Panc1 (cell line): ENCODE results near the gene ADM2. TPM values are rescaled to one million over a fixed set of nuclear protein-coding genes. Genes with fewer than 3 reads are reported as not detected.

Experiments used
- ATAC-seq: fragments of 200-7000 bp; cut with Tn5 transposase; 2 replicates; pipeline ENCODE4 v1.9.1; 2020; ENCODE audit warnings: mild to moderate bottlenecking, moderate library complexity
- BruUV-seq: library from RNA; stranded (reverse); fragments of 400-500 nt; replicated peaks from 2 replicates; lab custom pipeline; 2021; lab: Mats Ljungman, UMichigan
- CTCF ChIA-PET: fragments of 300-600 bp; sonication (Branson Sonifier 250); formaldehyde crosslinking; loops from one replicate; lab custom pipeline; 2022; ENCODE audit warnings: antibody characterized with exemption; lab: Charles Lee
- POLR2A ChIA-PET: fragments of 300-600 bp; sonication (Branson Sonifier 250); formaldehyde crosslinking; loops from one replicate; lab custom pipeline; 2022; ENCODE audit warnings: antibody characterized with exemption; lab: Charles Lee
- DNase-seq: peaks from one replicate; pipeline ENCODE4 v3.0.0-alpha.2; 2010; ENCODE audit warnings: low read depth, low spot score
- H3K27ac ChIP-seq: 2 replicates; pipeline ENCODE4 v1.5.1; 2011; ENCODE audit warnings: mild to moderate bottlenecking, low read length, inconsistent platforms
- H3K27me3 ChIP-seq: fragments of 200-500 bp; sonication (Bioruptor generic); 2 replicates; pipeline ENCODE4 v1.6.0; 2014; ENCODE audit warnings: low read length, inconsistent platforms; ENCODE audit not compliant: control insufficient read depth, insufficient read depth
- H3K36me3 ChIP-seq: fragments of 200-500 bp; sonication (Bioruptor generic); 2 replicates; pipeline ENCODE4 v1.5.1; 2014; ENCODE audit warnings: inconsistent platforms, mild to moderate bottlenecking, low read length, moderate library complexity; ENCODE audit not compliant: control insufficient read depth, insufficient read depth
- H3K4me1 ChIP-seq: 2 replicates; pipeline ENCODE4 v1.5.1; 2011; ENCODE audit warnings: inconsistent platforms, mild to moderate bottlenecking, low read length, moderate library complexity; ENCODE audit not compliant: control insufficient read depth, insufficient read depth
- H3K4me3 ChIP-seq, 2 experiments: 2 replicates each; pipeline ENCODE4 v1.5.1; 2011 to 2012; ENCODE audit warnings: low read depth in 2 of 2, low read length in 2 of 2, mild to moderate bottlenecking in 2 of 2, inconsistent platforms in 1 of 2, moderate library complexity in 1 of 2
- H3K9me3 ChIP-seq: fragments of 200-500 bp; sonication (Bioruptor generic); 2 replicates; pipeline ENCODE4 v1.5.1; 2014; ENCODE audit warnings: low read depth, mild to moderate bottlenecking, inconsistent platforms, low read length, moderate library complexity; ENCODE audit not compliant: control insufficient read depth, insufficient read depth
- CTCF ChIP-seq: fragments of 450-650 bp; IDR thresholded peaks from 2 replicates; pipeline ENCODE4 v1.5.1; 2017; ENCODE audit warnings: mild to moderate bottlenecking
- POLR2AphosphoS5 ChIP-seq: IDR thresholded peaks from 2 replicates; pipeline ENCODE4 v1.6.1; 2012; ENCODE audit warnings: mild to moderate bottlenecking, low read depth, low read length, moderate library complexity
- REST ChIP-seq, 2 experiments: IDR thresholded peaks; 2 replicates each; pipeline ENCODE4 v1.6.1; 2011 to 2012; ENCODE audit warnings: low read depth in 2 of 2, control low read depth in 1 of 2, low read length in 1 of 2, mild to moderate bottlenecking in 1 of 2, moderate library complexity in 1 of 2; ENCODE audit not compliant: insufficient read depth in 1 of 2
- SIN3A ChIP-seq: IDR thresholded peaks from 2 replicates; pipeline ENCODE4 v1.6.1; 2012; ENCODE audit warnings: low read depth, mild to moderate bottlenecking, low read length, moderate library complexity, borderline replicate concordance; ENCODE audit not compliant: insufficient read depth
- TCF7L2 ChIP-seq: IDR thresholded peaks from 2 replicates; pipeline ENCODE4 v1.6.1; 2011; ENCODE audit warnings: mild to moderate bottlenecking, low read depth, low read length, inconsistent platforms
- in situ Hi-C: cut with HindIII; loops from 2 replicates; pipeline ENCODE4 v1.10.0; 2016; ENCODE audit warnings: low sequenced_read_pairs, low pct_unique_long_range_greater_than_20kb
- intact Hi-C: fragments of 100-400 bp; cut with micrococcal nuclease; formaldehyde crosslinking; loops from one replicate; pipeline ENCODE4 v1.10.0; 2022; ENCODE audit not compliant: unreplicated experiment
- total RNA-seq: library from RNA; stranded (reverse); gene quantifications from one replicate; pipeline ENCODE4 v1.2.1, GENCODE V29; 2021; ENCODE audit not compliant: unreplicated experiment

The ADM2 gene
- total RNA-seq, 1 experiment from 2014 or later = 3.9 TPM

GRCh38 chr22:50483556-50483955, 2.2 kb downstream of the ADM2 start:
- BruUV-seq = no TSS peak
- TF ChIP-seq SIN3A = no peak
- no peak for TF ChIP-seq REST (IDR thresholded peaks at IDR 0.05; ENCODE audit: insufficient read depth in 1 of 2, low read depth in 2 of 2, low read length in 1 of 2)
- TF ChIP-seq CTCF = no peak
- no peak for TF ChIP-seq TCF7L2
- no peak for TF ChIP-seq POLR2AphosphoS5
- H3K4me3 ChIP-seq = no peak overlapping the region
- no peaks in the 10 kb centered on the region for H3K27me3 ChIP-seq
- DNase-seq (no peak), ATAC-seq (no peak)
- no peak overlapping the region for H3K27ac ChIP-seq
- H3K4me1 ChIP-seq = peaks cover 13% of the 10 kb centered on the region
- in situ Hi-C loops = no loop called here
- no peaks in the 10 kb centered on the region for H3K36me3 ChIP-seq
- intact Hi-C loops = no loop called here
- ChIA-PET CTCF (no interaction called here), POLR2A (no interaction called here)
- H3K9me3 ChIP-seq = no peaks in the 10 kb centered on the region

GRCh38 chr22:50483977-50484853, 2.9 kb downstream of the ADM2 start:
- Histone ChIP-seq H3K4me1 (peaks cover 13% of the 10 kb centered on the region), H3K27me3 (no peaks in the 10 kb centered on the region), H3K9me3 (no peaks in the 10 kb centered on the region), H3K4me3 (no peak overlapping the region), H3K27ac (no peak overlapping the region), H3K36me3 (no peaks in the 10 kb centered on the region)
- ChIA-PET CTCF (no interaction called here), POLR2A (no interaction called here)
- DNase-seq = no peak
- in situ Hi-C loops (no loop called here), intact Hi-C loops (no loop called here)
- TF ChIP-seq REST (IDR thresholded peaks at IDR 0.05; ENCODE audit: insufficient read depth in 1 of 2, low read depth in 2 of 2, low read length in 1 of 2) = no peak
- TF ChIP-seq CTCF = no peak
- no peak for TF ChIP-seq POLR2AphosphoS5
- TF ChIP-seq TCF7L2 = no peak
- no peak for TF ChIP-seq SIN3A
- no peak for ATAC-seq
- BruUV-seq = no TSS peak
